ENCODE results near the gene LUZP2.
"Not testable (repeated sequence)": the region's sequence is repeated elsewhere in the genome, so short reads cannot be mapped to it uniquely, and the experiment has no call there.

Gene LUZP2

GRCh38 chr11:24932110-24933000 is 435.5 kb downstream of the LUZP2 start:
- no peak for DNase-seq

DNA sequence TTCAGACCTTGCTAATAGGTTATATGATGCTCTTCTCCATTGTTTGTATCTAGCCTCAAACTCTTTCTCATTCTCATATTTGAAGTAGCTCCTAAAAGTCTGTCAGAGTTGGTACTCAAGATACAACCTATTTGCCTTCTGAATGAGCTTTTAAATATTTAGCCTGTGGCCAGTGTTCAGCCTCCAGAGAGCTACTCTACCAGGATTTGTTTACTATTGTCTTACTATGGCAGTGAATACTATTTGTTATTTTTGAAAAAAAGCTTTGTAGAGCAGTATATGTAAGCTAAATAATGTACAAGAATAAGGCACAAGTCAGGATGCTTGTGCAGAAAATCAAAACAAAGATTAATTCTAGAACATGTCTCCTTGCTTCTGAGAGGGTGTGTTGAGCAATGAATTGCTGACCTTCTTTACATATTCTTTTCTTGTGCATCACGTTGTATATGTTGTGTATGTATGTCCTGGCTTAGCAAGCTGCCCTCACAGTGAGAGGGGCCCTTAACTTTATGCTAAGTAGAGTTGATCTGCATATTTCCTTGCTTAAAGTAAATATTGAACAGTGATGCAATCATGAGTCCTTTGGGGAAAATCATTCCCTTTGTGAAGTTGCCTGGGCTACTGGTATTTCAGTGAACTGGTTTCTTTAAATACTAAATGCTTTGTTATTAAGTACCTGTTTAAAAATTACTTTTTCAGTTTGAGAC is 438.0 kb downstream of the LUZP2 start:
- DNase-seq: no peak

DNA sequence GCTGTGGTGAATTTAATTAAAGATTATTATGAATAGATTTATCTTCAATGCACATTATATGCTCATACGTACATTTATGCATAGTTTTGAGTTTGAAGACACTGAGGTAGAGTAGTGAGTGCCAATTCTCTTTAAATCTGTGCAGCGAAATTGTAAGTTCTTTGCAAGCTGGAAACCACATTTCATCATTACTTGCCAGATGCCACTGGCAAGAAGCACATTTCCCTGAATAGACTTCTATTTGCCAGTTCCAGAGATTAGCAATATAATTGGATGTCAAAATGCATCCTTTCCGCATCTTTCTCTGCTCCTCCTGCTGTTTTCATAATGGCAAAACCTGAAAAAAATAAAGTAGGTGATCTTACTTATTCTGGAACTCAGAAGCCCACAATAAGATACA is 448.0 kb downstream of the LUZP2 start:
- DNase-seq: no peak

DNA sequence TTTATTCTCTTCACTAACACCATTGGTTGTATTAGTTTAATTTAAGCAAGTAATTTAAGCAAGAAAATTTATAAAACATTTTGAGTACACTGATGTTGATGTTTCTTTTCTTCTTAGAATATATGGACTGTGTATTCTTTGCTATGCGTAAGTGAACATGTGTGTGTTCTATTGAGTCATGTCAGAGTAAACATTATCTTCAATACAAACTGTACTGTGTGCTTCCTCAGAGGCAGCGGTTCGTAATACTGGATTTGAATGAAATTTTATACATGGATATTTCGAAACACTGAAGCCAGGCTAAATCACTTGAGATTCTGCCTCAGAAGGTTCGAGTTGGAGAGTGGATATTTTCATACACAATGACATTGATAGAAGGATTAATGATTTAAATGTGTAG is 452.6 kb downstream of the LUZP2 start:
- DNase-seq: no peak

DNA sequence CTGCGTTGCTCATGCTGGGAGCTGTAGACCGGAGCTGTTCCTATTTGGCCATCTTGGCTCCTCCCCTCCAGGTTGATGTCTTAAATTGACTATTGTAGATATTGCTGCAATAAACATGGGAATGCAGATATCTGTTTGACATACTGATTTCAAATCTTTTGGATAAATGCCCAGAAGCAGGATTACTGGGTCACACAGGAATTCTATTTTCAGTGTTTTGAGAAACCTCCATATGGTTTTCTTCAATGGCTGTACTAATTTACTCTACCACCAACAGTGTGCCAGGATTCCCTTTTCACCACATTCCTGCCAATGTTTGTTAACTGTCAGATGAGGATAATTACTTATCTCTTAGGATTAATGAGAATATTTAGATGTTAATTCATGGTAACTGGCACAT is 467.0 kb downstream of the LUZP2 start:
- DNase-seq: no peak

- DNase-seq: no peak
Measured at GRCh38 chr11:24965748-24966147, 468.9 kb downstream of the LUZP2 start.

- not testable (repeated sequence) for DNase-seq
Measured at GRCh38 chr11:24993903-24994302, 497.1 kb downstream of the LUZP2 start.

GRCh38 chr11:24999929-25000328 is 503.1 kb downstream of the LUZP2 start:
- not testable (repeated sequence) for DNase-seq

DNA sequence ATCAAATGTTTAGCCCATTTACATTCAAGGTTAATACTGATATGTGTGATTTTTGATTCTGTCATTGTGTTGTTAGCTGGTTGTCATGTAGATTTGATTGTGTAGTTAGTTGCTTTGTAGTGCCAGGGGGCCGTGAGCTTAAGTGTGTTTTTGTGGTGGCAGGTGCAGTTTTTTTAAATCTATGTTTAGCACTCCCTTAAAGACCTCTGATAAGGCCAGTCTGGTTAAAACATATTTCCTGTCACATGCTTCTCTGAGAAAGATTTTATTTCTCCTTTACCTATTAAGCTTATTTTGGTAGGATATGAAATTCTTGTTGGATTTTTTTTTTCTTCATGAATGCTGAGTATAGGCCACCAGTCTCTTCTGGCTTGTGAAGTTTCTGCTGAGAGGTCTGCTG is 540.6 kb downstream of the LUZP2 start:
- no peak for DNase-seq

- DNase-seq: no peak
Measured at GRCh38 chr11:25038131-25038530, 541.3 kb downstream of the LUZP2 start.

GRCh38 chr11:25039165-25039564 is 542.3 kb downstream of the LUZP2 start:
- DNase-seq: no peak

DNA sequence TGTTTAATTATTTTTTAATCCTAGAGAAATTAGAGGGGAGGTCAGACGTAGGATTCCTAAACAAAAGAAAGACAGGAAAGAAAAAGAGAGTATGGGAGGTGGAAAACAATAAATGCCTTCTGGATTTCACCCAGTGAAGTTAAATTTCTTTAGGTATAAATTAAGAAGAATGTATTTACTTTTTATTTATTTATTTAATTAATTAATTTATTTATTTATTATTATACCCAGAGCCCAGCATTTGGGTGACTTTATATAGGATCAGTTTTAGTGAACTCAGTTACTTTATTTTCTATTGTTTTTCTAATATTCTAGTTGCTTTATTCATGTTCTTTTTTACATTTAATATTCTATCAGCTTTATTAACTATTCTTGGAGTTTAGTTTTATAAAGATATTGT is 551.8 kb downstream of the LUZP2 start:
- no peak for DNase-seq

DNA sequence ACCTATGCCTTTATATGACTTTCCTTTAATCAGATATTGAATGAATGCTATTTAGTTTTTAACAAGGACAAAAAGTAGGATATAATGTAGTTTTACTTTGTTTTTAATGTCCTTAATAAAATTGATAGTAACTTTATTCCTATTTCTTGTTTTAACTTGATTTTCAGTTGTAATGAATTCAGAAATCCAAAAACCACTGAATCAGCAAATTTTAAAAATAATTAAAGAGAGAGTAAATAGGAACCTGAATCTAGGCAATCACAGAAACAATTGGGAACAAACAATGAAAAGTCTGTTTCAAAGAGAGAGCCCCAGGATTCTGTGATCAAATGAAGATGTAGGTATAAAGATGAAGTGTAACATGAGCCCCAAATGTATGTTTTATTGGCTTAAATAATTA is 556.0 kb downstream of the LUZP2 start:
- no peak for DNase-seq

DNA sequence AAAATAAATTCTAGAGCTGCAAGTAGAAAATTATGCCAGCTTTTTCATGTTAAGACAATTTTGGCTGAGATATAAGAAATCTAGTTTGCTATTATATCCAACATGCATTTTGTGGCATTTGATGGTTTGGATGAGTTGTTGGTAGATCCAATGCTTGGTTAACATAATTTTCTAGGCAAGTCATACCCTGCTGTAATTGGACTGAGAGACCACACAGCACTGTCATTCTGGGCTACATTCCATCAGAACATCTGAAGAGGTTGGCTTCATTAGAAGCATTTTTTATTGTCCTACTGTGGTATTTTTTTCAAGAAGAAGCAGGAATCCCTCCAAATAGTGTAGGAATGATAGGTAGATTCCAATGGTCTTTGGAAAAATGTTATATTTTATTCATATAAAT is 561.0 kb downstream of the LUZP2 start:
- no peak for DNase-seq

DNA sequence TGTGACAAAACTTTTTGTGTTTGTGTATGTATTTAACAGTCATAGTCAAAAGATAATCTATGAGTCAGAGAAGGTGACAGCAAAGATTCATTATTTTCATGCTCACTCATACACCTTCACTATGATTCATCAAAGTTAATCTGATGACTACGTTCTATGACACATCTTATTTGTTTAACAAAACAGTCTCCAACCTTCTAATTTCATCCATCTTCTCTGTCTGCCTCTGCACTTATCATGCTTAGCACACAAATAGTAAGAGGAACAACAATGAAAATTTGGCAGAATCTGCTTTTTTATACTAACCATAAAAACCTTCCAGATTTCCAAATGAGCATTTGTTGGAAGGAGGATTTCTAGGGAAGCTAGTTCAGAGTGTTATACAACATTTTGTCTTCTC is 568.9 kb downstream of the LUZP2 start:
- no peak for DNase-seq

DNA sequence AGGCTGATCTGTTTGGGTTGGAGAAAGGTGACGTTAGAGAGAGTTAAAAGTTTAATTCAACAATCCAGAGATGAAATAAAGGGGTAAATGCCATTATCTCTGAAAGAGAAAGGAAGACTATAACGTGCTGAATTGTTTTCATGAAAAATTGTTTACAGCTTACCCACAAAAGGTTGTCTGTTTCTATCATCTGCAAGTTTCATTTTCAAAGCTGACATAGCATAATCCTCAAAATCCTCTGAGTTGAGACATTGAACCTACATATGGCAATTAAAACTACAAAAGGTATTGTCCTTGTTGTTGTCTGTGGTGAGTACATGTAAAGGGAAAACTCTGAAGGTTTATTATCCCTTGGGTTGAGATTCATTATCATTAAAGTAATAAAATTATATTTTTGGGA is 569.9 kb downstream of the LUZP2 start:
- DNase-seq: no peak

- DNase-seq: no peak
Measured at GRCh38 chr11:25068451-25068850, 571.6 kb downstream of the LUZP2 start.

- no peak for DNase-seq
Measured at GRCh38 chr11:25094085-25094802, 597.4 kb downstream of the LUZP2 start.

GRCh38 chr11:25119416-25119815 is 622.6 kb downstream of the LUZP2 start:
- DNase-seq: no peak
